Testis (tissue), 3 donors: Measurements from ENCODE around the gene PANX2. TPM values are rescaled to one million over a fixed set of nuclear protein-coding genes. Genes with fewer than 3 reads are reported as not detected.
A peak's percentile ranks its signal among the peaks of the same experiment; 100 is the strongest.

Experiments
- DNase-seq: peaks from one replicate; pipeline ENCODE4 v3.0.0-alpha.2; 2019
- H3K27ac ChIP-seq, 2 donors: fragments of 200-600 bp; sonication (generic); one replicate each; pipeline ENCODE4 v1.5.1; 2019
- H3K27me3 ChIP-seq: fragments of 200-600 bp; sonication (generic); one replicate; pipeline ENCODE4 v1.5.1; 2019
- H3K36me3 ChIP-seq: fragments of 200-600 bp; sonication (generic); one replicate; pipeline ENCODE4 v1.5.1; 2017; ENCODE audit warnings: low read depth; ENCODE audit errors: missing control alignments
- H3K4me1 ChIP-seq: fragments of 200-600 bp; sonication (generic); one replicate; pipeline ENCODE4 v1.5.1; 2019
- H3K4me3 ChIP-seq, 2 donors: fragments of 200-600 bp; sonication (generic); one replicate each; pipeline ENCODE4 v1.5.1; 2017 to 2019
- H3K9me3 ChIP-seq: fragments of 200-600 bp; sonication (generic); one replicate; pipeline ENCODE4 v1.5.1; 2017
- POLR2A ChIP-seq: fragments of 450-650 bp; IDR thresholded peaks from one replicate; pipeline ENCODE4 v1.6.1; 2017; ENCODE audit warnings: antibody characterized with exemption, mild to moderate bottlenecking, moderate library complexity
- WGBS, 2 donors: methylation state at CpG; one replicate each; pipeline ENCODE4 v1.1.5; 2018; 5-methylcytosine and 5-hydroxymethylcytosine counted together
- intact Hi-C: fragments of 100-400 bp; cut with DNase I; formaldehyde crosslinking; loops from one replicate; pipeline ENCODE4 v1.15.1; 2023; ENCODE audit warnings: low total_unique reads
- polyA plus RNA-seq: library from polyadenylated mRNA; stranded (reverse); fragments of 350-450 nt; fragmentation: Illumina TruSeq; extraction: RNeasy Lipid Tissue Mini Kit (QIAGEN cat#74804); gene quantifications from one replicate; pipeline ENCODE4 v1.2.3, GENCODE V29; 2014; ENCODE audit warnings: low read depth, low replicate concordance; ENCODE audit not compliant: insufficient read depth
- total RNA-seq, 2 donors: library from RNA; depleted of rRNA; stranded (reverse); fragments of >200 nt; gene quantifications; one replicate each; pipeline ENCODE4 v1.2.3, GENCODE V29; 2016
- TF ChIP-seq, protein P1 (sequence below), 3 experiments: fragments of 450-650 bp in 2 of 3; fragments of 200-600 bp in 1 of 3; sonication (generic) in 1 of 3; IDR thresholded peaks; one replicate each; pipeline ENCODE4 v1.5.1; 2016 to 2019; ENCODE audit warnings: antibody characterized with exemption in 3 of 3, mild to moderate bottlenecking in 2 of 3, moderate library complexity in 1 of 3

PANX2 gene
- total and polyA plus RNA-seq, 3 donors from 2014 or later, result 2.0 to 6.3 (median 5.3) TPM

DNA sequence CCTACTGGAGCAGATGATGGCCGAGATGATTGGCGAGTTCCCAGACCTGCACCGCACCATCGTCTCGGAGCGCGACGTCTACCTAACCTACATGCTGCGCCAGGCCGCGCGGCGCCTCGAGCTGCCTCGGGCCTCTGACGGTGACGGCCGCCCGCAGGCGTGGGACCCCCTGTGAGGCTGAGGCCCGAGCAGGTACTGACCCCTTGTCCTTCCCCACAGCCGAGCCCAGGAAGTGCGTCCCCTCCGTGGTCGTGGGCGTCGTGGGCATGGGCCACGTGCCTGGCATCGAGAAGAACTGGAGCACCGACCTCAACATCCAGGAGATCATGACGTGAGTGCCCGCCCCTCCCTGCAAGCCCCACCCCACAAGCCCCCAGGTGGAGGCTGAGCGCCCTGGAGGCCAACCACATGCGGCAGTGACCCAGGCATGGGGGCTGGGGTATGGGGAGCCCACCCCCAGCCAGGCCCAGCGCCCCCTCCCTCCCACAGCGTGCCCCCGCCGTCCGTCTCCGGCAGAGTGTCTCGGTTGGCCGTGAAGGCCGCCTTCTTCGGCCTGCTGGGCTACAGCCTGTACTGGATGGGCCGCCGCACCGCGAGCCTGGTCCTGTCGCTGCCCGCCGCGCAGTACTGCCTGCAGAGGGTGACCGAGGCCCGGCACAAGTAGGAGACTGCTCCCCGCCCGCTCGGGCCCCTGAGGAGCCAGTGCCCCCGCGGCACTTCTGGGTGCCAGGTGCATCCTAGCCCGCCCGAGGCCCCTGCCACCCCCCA lies 27.5 kb downstream of the PANX2 start:
- 90 to 91% methylated on average over 15 to 54 of the region's 61 CpGs for WGBS, 2 donors
- Histone ChIP-seq H3K4me3 (no peak overlapping the region), H3K27me3 (no peaks in the 10 kb centered on the region), H3K27ac (no peak overlapping the region), H3K36me3 (no peaks in the 10 kb centered on the region), H3K4me1 (peaks cover 19% of the 10 kb centered on the region), H3K9me3 (no peaks in the 10 kb centered on the region)
- DNase-seq, result no peak
- no peak for TF ChIP-seq POLR2A
- TF ChIP-seq, protein P1, sequence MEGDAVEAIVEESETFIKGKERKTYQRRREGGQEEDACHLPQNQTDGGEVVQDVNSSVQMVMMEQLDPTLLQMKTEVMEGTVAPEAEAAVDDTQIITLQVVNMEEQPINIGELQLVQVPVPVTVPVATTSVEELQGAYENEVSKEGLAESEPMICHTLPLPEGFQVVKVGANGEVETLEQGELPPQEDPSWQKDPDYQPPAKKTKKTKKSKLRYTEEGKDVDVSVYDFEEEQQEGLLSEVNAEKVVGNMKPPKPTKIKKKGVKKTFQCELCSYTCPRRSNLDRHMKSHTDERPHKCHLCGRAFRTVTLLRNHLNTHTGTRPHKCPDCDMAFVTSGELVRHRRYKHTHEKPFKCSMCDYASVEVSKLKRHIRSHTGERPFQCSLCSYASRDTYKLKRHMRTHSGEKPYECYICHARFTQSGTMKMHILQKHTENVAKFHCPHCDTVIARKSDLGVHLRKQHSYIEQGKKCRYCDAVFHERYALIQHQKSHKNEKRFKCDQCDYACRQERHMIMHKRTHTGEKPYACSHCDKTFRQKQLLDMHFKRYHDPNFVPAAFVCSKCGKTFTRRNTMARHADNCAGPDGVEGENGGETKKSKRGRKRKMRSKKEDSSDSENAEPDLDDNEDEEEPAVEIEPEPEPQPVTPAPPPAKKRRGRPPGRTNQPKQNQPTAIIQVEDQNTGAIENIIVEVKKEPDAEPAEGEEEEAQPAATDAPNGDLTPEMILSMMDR (IDR thresholded peaks at IDR 0.05), result no peak
- intact Hi-C loops, result no loop called here

DNA sequence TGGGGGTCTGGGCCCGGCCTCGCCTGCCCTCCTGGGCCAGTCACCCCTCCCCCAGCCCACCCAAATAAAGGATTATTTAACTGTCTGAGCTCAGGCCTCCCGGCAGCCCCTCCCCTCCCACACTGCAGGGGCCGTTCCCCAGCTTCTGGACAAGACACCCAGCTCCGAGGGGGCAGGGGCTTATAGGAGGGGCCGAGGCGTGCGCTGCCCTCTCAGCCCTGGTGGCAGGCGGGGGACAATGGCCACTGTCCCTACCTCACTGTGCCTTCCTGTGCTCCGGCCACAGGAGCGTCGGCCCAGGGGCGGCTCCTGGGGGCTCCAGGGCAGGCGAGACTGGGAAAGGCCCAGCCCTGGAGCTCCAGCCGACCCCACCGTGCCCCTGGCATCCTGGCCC lies 28.1 kb downstream of the PANX2 start:
- intact Hi-C loops, result no loop called here
- H3K36me3 ChIP-seq, result no peaks in the 10 kb centered on the region
- H3K27me3 ChIP-seq, result no peaks in the 10 kb centered on the region
- peaks cover 19% of the 10 kb centered on the region for H3K4me1 ChIP-seq
- no peak overlapping the region for H3K27ac ChIP-seq
- WGBS, 2 donors, result 87 to 90% methylated on average over 6 to 16 of the region's 16 CpGs
- no peak for DNase-seq
- TF ChIP-seq, protein P1 (IDR thresholded peaks at IDR 0.05), result no peak
- TF ChIP-seq POLR2A, result no peak
- no peaks in the 10 kb centered on the region for H3K9me3 ChIP-seq
- no peak overlapping the region for H3K4me3 ChIP-seq

DNA sequence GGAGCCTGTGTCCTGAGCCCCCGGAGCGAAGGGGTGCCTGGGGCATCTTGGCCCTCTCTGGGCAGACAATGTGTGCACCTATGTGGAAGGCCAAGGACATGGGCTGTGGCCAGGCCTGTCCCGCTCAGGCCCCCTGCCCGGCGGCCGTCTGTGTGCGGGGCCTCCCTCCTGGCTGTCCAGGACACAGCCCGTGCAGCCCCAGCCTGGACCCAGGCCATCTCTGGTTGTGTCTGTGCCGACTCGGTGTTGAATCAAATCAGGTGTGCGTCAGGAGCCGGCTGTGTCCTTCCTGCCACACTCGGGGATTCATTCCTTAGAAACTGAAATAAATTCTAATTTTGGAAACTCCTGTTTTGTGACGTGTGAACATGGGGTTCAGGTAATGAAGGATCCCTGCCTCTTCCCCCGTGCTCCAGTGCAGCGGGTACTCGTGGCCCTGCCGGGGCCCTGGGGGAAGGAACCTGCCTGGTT lies 28.8 kb downstream of the PANX2 start:
- no peak for DNase-seq
- Histone ChIP-seq H3K27me3 (no peaks in the 10 kb centered on the region), H3K27ac (peak overlapping the region in 1 of 2 donors; percentile 90), H3K36me3 (no peaks in the 10 kb centered on the region), H3K9me3 (no peaks in the 10 kb centered on the region), H3K4me3 (no peak overlapping the region), H3K4me1 (peaks cover 19% of the 10 kb centered on the region)
- TF ChIP-seq, protein P1 (IDR thresholded peaks at IDR 0.05), result no peak
- no peak for TF ChIP-seq POLR2A
- WGBS, 2 donors, result 57 to 58% methylated on average over 13 to 18 of the region's 18 CpGs
- intact Hi-C loops, result no loop called here

DNA sequence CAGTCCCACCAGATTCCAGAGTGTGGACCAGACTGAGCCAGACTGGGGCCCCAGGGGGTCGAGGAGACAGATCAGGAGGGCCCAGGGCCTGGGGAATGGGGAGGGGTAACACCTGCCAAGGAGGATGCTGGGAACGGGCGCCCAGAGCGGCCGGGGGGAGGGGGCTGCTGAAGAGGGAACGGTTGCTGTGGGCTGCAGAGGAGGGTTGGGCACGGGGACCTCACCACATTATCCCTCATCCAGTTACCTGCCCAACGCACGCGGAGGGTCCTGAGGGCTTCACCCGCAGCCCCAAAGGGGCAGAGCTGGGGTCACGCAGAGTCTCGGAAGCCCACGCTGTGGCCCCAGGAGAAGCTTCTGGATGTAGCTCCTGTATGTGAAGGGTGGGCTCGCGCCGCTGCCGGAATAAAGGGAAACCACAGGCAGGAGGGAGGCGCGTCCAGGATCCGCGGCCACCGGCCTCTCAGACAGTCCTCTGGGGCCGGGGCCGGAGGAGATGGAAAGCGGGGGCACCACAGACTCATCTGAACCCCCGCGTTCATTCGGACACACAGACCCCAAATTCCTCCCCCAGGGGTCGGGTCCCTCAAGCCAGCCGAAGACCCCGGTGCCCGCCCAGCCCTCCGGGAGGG lies 29.4 kb downstream of the PANX2 start:
- no peaks in the 10 kb centered on the region for H3K27me3 ChIP-seq
- intact Hi-C loops, result loop anchor here (10.0 kb wide), 1 partner anchor 55 kb away; no protein-coding TSS in a partner anchor
- peaks cover 19% of the 10 kb centered on the region for H3K4me1 ChIP-seq
- WGBS, 2 donors, result 9 to 23% methylated on average over 9 to 34 of the region's 34 CpGs
- TF ChIP-seq, protein P1 (IDR thresholded peaks at IDR 0.05), result no peak
- TF ChIP-seq POLR2A, result no peak
- peak overlapping the region; percentile 70 to 90 for H3K27ac ChIP-seq
- H3K4me3 ChIP-seq, result peak overlapping the region; percentile 77 to 82
- no peaks in the 10 kb centered on the region for H3K36me3 ChIP-seq
- no peaks in the 10 kb centered on the region for H3K9me3 ChIP-seq
- no peak for DNase-seq
